GM12878 (cell line): ENCODE measurements around the gene TMEM9B.

Experiments used
- BRCA1 ChIP-seq: IDR thresholded peaks from 2 replicates; pipeline ENCODE4 v1.6.1; 2011; ENCODE audit warnings: low read depth, low read length, improper control_type of control experiment
- POLR2AphosphoS5 ChIP-seq: IDR thresholded peaks from 2 replicates; pipeline ENCODE4 v1.6.1; 2011; ENCODE audit warnings: mild to moderate bottlenecking, low read length, inconsistent platforms
- ZBTB4 ChIP-seq: fragments of 450-650 bp; formaldehyde crosslinking; IDR thresholded peaks from 2 replicates; pipeline ENCODE4 v1.4.0; 2022; ENCODE audit warnings: mild to moderate bottlenecking, moderate library complexity
- TF ChIP-seq, protein P1 (sequence below): IDR thresholded peaks from 2 replicates; pipeline ENCODE4 v1.6.1; 2011; ENCODE audit warnings: borderline replicate concordance, low read depth, mild to moderate bottlenecking, moderate library complexity, low read length; ENCODE audit not compliant: insufficient read depth, poor library complexity, severe bottlenecking
- TF ChIP-seq, protein P2 (sequence below): fragments of 450-650 bp; conservative IDR thresholded peaks from 2 replicates; pipeline ENCODE4 v1.6.1; 2017; ENCODE audit warnings: mild to moderate bottlenecking, moderate library complexity

DNA sequence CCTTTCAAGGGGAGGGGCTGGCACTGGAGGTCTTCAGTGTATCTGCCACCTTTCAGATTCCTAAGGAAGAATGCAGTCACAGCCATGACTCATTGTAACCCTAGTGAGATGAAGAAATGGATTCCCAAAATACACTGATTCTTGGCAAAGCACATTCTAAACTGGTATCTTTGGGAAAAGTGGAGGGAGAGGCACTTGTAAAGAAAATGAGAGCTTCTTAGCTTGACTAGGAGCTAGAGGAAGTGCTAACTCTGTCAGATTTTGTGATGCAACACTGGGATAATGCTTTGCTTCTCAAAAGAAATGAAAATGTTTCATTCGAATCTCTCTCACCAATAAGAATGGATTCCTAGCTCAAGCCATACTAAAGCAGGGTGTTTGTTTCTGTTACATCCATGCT is 25.2 kb upstream of the TMEM9B start:
- TF ChIP-seq, protein P1, sequence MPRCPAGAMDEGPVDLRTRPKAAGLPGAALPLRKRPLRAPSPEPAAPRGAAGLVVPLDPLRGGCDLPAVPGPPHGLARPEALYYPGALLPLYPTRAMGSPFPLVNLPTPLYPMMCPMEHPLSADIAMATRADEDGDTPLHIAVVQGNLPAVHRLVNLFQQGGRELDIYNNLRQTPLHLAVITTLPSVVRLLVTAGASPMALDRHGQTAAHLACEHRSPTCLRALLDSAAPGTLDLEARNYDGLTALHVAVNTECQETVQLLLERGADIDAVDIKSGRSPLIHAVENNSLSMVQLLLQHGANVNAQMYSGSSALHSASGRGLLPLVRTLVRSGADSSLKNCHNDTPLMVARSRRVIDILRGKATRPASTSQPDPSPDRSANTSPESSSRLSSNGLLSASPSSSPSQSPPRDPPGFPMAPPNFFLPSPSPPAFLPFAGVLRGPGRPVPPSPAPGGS = no peak
- TF ChIP-seq ZBTB4 = no peak
- TF ChIP-seq BRCA1 = no peak
- TF ChIP-seq POLR2AphosphoS5 = no peak
- TF ChIP-seq, protein P2, sequence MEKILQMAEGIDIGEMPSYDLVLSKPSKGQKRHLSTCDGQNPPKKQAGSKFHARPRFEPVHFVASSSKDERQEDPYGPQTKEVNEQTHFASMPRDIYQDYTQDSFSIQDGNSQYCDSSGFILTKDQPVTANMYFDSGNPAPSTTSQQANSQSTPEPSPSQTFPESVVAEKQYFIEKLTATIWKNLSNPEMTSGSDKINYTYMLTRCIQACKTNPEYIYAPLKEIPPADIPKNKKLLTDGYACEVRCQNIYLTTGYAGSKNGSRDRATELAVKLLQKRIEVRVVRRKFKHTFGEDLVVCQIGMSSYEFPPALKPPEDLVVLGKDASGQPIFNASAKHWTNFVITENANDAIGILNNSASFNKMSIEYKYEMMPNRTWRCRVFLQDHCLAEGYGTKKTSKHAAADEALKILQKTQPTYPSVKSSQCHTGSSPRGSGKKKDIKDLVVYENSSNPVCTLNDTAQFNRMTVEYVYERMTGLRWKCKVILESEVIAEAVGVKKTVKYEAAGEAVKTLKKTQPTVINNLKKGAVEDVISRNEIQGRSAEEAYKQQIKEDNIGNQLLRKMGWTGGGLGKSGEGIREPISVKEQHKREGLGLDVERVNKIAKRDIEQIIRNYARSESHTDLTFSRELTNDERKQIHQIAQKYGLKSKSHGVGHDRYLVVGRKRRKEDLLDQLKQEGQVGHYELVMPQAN = no peak
